ENCODE data around the gene VRK3. TPM values are rescaled to one million over a fixed set of nuclear protein-coding genes. Genes with fewer than 3 reads are reported as not detected.

The VRK3 gene
- total and polyA plus RNA-seq, 2 donors (not counting 1 experiment from before 2014, with no cell fraction given) = 58.5 to 123 TPM

- no peak overlapping the region for H3K4me3 Mint-ChIP-seq
- no peaks in the 10 kb centered on the region for H3K79me2 ChIP-seq (ENCODE audit: control insufficient read depth, insufficient read depth, low read length)
- H2AFZ ChIP-seq (ENCODE audit: insufficient read depth, low read depth, low read length, poor library complexity, severe bottlenecking) = no peak overlapping the region
- no peaks in the 10 kb centered on the region for H3K36me3 ChIP-seq (replicated peaks in 1 of 2; ENCODE audit: control extremely low read depth in 1 of 2, control insufficient read depth in 1 of 2, extremely low read depth in 1 of 2, insufficient read depth in 2 of 2, low read length in 1 of 2)
- no peak overlapping the region for H3K4me2 ChIP-seq (replicated peaks; ENCODE audit: low read depth, low read length, poor library complexity, severe bottlenecking)
- no peaks in the 10 kb centered on the region for H3K4me1 Mint-ChIP-seq
- no peak for DNase-seq
- TF ChIP-seq CTCF (IDR thresholded peaks at IDR 0.05) (no peak), EZH2 (IDR thresholded peaks at IDR 0.05; ENCODE audit: borderline replicate concordance, insufficient read depth, low read depth, low read length, poor library complexity, severe bottlenecking) (no peak)
- H3K4me3 ChIP-seq (ENCODE audit: control extremely low read depth in 1 of 5, extremely low read depth in 1 of 5, insufficient read depth in 1 of 5, low read depth in 2 of 5, low read length in 4 of 5) = no peak overlapping the region
- H3K9ac ChIP-seq (ENCODE audit: low read length) = no peak overlapping the region
- no peaks in the 10 kb centered on the region for H3K27me3 ChIP-seq (replicated peaks in 1 of 4; ENCODE audit: control extremely low read depth in 1 of 4, control insufficient read depth in 3 of 4, insufficient read depth in 4 of 4, low read length in 3 of 4)
- peaks cover 2% of the 10 kb centered on the region for H3K9me3 Mint-ChIP-seq (ENCODE audit: insufficient read depth)
- ChIA-PET POLR2A (no interaction called here), CTCF (no interaction called here)
- no peaks in the 10 kb centered on the region for H4K20me1 ChIP-seq (ENCODE audit: control insufficient read depth, insufficient read depth, low read length, poor library complexity, severe bottlenecking)
- peaks cover 1 to 33% (median 22%) of the 10 kb centered on the region in 3 donors for H3K9me3 ChIP-seq (ENCODE audit: control extremely low read depth in 1 of 3, control insufficient read depth in 2 of 3, insufficient read depth in 1 of 3, low read length in 2 of 3)
- H3K4me1 ChIP-seq (ENCODE audit: control insufficient read depth in 2 of 2, insufficient read depth in 2 of 2, low read length in 2 of 2) = no peaks in the 10 kb centered on the region
- no peak overlapping the region for H3K27ac ChIP-seq (ENCODE audit: low read length in 2 of 2)
- intact Hi-C loops (cut with micrococcal nuclease) = no loop called here
- WGBS (ENCODE audit: insufficient coverage) = 90% methylated on average over 3 of the region's 5 CpGs
- peaks cover 19% of the 10 kb centered on the region for H3K27me3 Mint-ChIP-seq
- ATAC-seq (ENCODE audit: low read depth) = no peak
- H3K27ac Mint-ChIP-seq = no peak overlapping the region
These were observed 36.5 kb upstream of the VRK3 start for GRCh38 chr19:50061650-50062049.

- H3K9me3 Mint-ChIP-seq (ENCODE audit: insufficient read depth) = peaks cover 2% of the 10 kb centered on the region
- Histone ChIP-seq H4K20me1 (ENCODE audit: control insufficient read depth, insufficient read depth, low read length, poor library complexity, severe bottlenecking) (no peaks in the 10 kb centered on the region), H2AFZ (ENCODE audit: insufficient read depth, low read depth, low read length, poor library complexity, severe bottlenecking) (no peak overlapping the region), H3K27me3 (replicated peaks in 1 of 4; ENCODE audit: control extremely low read depth in 1 of 4, control insufficient read depth in 3 of 4, insufficient read depth in 4 of 4, low read length in 3 of 4) (no peaks in the 10 kb centered on the region), H3K79me2 (ENCODE audit: control insufficient read depth, insufficient read depth, low read length) (no peaks in the 10 kb centered on the region), H3K9ac (ENCODE audit: low read length) (no peak overlapping the region), H3K36me3 (replicated peaks in 1 of 2; ENCODE audit: control extremely low read depth in 1 of 2, control insufficient read depth in 1 of 2, extremely low read depth in 1 of 2, insufficient read depth in 2 of 2, low read length in 1 of 2) (no peaks in the 10 kb centered on the region), H3K27ac (ENCODE audit: low read length in 2 of 2) (no peak overlapping the region), H3K4me2 (replicated peaks; ENCODE audit: low read depth, low read length, poor library complexity, severe bottlenecking) (no peak overlapping the region), H3K4me3 (ENCODE audit: control extremely low read depth in 1 of 5, extremely low read depth in 1 of 5, insufficient read depth in 1 of 5, low read depth in 2 of 5, low read length in 4 of 5) (no peak overlapping the region), H3K4me1 (ENCODE audit: control insufficient read depth in 2 of 2, insufficient read depth in 2 of 2, low read length in 2 of 2) (no peaks in the 10 kb centered on the region), H3K9me3 (ENCODE audit: control extremely low read depth in 1 of 3, control insufficient read depth in 2 of 3, insufficient read depth in 1 of 3, low read length in 2 of 3) (peaks cover 1 to 36% (median 22%) of the 10 kb centered on the region in 3 donors)
- DNase-seq (no peak), ATAC-seq (ENCODE audit: low read depth) (no peak)
- 93% methylated on average over 15 of the region's 15 CpGs for WGBS (ENCODE audit: insufficient coverage)
- no peak for TF ChIP-seq CTCF (IDR thresholded peaks at IDR 0.05)
- TF ChIP-seq EZH2 (IDR thresholded peaks at IDR 0.05; ENCODE audit: borderline replicate concordance, insufficient read depth, low read depth, low read length, poor library complexity, severe bottlenecking) = no peak
- CTCF ChIA-PET = interaction anchor here (1.0 kb wide), 1 partner anchor 12 kb away, joined by 4 read pairs; no protein-coding TSS in a partner anchor
- H3K27me3 Mint-ChIP-seq = peaks cover 10% of the 10 kb centered on the region
- H3K4me3 Mint-ChIP-seq = no peak overlapping the region
- no peak overlapping the region for H3K27ac Mint-ChIP-seq
- no peaks in the 10 kb centered on the region for H3K4me1 Mint-ChIP-seq
- POLR2A ChIA-PET = no interaction called here
- intact Hi-C loops (cut with micrococcal nuclease) = no loop called here
These were observed 34.9 kb upstream of the VRK3 start for GRCh38 chr19:50060107-50060506.
